ENCODE data around the gene DNAJB12.

The DNAJB12 gene

DNA sequence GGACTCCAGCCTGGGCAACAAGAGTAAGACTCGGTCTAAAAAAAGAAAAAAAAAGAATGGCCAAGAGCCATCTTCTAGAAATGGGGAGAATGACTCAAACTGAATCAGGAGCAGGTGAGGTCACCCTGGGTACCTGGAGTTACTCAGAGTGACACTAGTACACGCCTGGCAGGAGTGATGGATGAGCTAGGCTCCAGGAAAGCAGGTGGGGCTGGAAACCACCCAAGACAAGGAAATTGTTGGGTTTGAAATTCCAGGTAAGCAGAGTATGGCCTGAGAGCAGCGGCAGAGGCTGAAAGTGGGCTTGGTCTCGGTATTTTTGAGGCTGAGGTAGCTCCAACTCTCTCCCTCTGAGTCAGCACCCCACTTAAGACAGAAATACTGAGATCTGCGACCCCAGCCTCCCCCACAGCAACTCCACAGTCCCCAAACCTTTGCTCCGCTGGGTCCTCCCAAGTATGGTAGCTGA, 62.5 kb downstream of the DNAJB12 start:
- H3K4me3 ChIP-seq (ENCODE audit: low read depth, low read length): no peak overlapping the region
- CTCF ChIA-PET: interaction anchor here (0.8 to 4.6 kb wide), 4 partner anchors 9 to 45 kb away, joined by 3 to 25 read pairs (median 6); no protein-coding TSS in a partner anchor
- TF ChIP-seq, protein P1, sequence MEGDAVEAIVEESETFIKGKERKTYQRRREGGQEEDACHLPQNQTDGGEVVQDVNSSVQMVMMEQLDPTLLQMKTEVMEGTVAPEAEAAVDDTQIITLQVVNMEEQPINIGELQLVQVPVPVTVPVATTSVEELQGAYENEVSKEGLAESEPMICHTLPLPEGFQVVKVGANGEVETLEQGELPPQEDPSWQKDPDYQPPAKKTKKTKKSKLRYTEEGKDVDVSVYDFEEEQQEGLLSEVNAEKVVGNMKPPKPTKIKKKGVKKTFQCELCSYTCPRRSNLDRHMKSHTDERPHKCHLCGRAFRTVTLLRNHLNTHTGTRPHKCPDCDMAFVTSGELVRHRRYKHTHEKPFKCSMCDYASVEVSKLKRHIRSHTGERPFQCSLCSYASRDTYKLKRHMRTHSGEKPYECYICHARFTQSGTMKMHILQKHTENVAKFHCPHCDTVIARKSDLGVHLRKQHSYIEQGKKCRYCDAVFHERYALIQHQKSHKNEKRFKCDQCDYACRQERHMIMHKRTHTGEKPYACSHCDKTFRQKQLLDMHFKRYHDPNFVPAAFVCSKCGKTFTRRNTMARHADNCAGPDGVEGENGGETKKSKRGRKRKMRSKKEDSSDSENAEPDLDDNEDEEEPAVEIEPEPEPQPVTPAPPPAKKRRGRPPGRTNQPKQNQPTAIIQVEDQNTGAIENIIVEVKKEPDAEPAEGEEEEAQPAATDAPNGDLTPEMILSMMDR (IDR thresholded peaks at IDR 0.05; ENCODE audit: insufficient read depth, low read length, missing control alignments): no peak
- no peak for DNase-seq (ENCODE audit: low read depth, low spot score)
- POLR2A ChIA-PET: interaction anchor here (4.1 kb wide), 1 partner anchor 18 kb away, joined by 29 read pairs; the partner anchor contains the start of gene DDIT4

DNA sequence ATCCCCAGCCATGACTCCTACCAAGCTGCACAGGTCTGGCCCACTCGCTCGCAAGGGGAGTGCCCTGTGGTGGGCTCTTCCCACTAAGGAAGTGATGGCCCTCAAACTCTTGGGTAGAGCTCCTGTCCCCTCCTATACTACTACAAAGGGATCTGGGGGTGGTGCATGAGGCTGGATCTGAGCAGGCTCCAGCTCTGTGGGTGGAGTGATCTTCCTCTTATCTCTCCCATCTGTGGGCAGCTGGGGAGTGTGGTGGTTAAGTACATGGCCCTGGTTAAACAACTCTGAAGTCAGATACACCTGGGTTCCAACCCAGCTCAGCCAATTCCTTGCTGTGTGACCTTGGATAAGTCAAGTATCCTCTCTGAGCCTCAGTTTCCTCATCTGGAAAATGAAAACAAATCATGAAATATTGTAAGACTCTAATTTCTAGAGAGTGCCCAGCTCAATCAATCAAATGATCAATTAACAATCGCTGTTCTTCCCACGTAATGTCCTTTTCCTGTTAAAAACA, 63.6 kb downstream of the DNAJB12 start:
- H3K4me3 ChIP-seq (ENCODE audit: low read depth, low read length): no peak overlapping the region
- POLR2A ChIA-PET: interaction anchor here (1.3 to 4.1 kb wide), 2 partner anchors 13 to 16 kb away, joined by 9 to 29 read pairs; partner anchors contain the start of gene DDIT4
- CTCF ChIA-PET: interaction anchor here (1.1 to 4.6 kb wide), 5 partner anchors 12 to 51 kb away, joined by 3 to 25 read pairs (median 4); no protein-coding TSS in a partner anchor
- no peak for DNase-seq (ENCODE audit: low read depth, low spot score)
- TF ChIP-seq, protein P1 (IDR thresholded peaks at IDR 0.05; ENCODE audit: insufficient read depth, low read length, missing control alignments): no peak

DNA sequence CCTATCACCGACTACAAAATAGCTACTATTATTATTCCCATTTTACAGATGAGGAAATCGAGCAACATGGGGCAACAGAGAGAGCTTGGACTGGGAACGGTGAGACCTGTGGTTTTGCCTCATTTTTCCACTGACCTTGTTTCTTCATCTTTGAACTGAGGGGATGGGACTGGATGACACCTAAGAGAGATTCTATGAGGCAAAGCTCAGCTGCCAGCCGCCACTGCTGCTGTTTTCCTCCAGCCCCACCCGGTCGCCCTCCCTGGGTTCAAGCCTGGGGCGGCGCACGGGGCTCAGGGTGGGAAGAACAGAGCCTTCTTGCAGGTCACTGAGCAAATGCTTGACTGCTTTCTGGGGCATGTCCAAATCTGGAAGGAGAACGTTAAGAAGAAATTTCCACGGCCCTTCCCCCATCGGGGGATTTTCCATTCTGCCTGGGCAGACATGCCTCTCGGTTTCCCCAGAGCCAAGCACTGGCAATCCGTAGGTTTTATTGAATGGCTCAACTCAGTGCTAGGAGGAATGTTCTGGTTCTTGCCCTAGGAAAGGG, 68.7 kb downstream of the DNAJB12 start:
- TF ChIP-seq, protein P1 (IDR thresholded peaks at IDR 0.05; ENCODE audit: insufficient read depth, low read length, missing control alignments): no peak
- no peak overlapping the region for H3K4me3 ChIP-seq (ENCODE audit: low read depth, low read length)
- ChIA-PET POLR2A (no interaction called here), CTCF (interaction anchor here (1.2 kb wide), 1 partner anchor 11 kb away, joined by 5 read pairs; no protein-coding TSS in a partner anchor)
- DNase-seq (ENCODE audit: low read depth, low spot score): no peak

DNA sequence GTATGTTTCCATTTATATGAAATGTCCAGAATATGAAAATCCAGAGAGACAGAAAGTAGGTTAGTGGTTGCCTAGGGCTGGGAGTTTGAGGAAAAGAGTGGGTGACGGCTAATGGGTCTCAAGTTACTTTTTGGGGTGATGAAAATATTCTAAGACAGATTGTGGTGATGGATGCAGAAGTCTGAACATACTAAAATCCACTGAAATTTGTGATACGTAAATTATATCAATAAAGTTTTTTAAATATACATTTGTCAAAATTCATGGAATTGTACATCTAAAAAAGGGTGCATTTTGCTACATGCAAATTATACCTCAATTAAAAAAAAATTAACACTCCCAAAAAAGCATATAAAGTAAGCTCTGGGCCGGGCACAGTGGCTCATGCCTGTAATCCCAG, 71.6 kb downstream of the DNAJB12 start:
- POLR2A ChIA-PET: interaction anchor here (2.4 kb wide), 1 partner anchor 9 kb away, joined by 11 read pairs; the partner anchor contains the start of gene DDIT4
- no peak for DNase-seq (ENCODE audit: low read depth, low spot score)
- no peak overlapping the region for H3K4me3 ChIP-seq (ENCODE audit: low read depth, low read length)
- CTCF ChIA-PET: interaction anchor here (0.9 to 2.6 kb wide), 4 partner anchors 8 to 53 kb away, joined by 3 to 10 read pairs (median 4); no protein-coding TSS in a partner anchor
- TF ChIP-seq, protein P1 (IDR thresholded peaks at IDR 0.05; ENCODE audit: insufficient read depth, low read length, missing control alignments): no peak
